ENCODE results near the gene UGCG. TPM values are rescaled to one million over a fixed set of nuclear protein-coding genes. Genes with fewer than 3 reads are reported as not detected.
A peak's percentile ranks its signal among the peaks of the same experiment; 100 is the strongest.

The UGCG gene
- total RNA-seq, 1 experiment from 2014 or later = 23.3 TPM

DNA sequence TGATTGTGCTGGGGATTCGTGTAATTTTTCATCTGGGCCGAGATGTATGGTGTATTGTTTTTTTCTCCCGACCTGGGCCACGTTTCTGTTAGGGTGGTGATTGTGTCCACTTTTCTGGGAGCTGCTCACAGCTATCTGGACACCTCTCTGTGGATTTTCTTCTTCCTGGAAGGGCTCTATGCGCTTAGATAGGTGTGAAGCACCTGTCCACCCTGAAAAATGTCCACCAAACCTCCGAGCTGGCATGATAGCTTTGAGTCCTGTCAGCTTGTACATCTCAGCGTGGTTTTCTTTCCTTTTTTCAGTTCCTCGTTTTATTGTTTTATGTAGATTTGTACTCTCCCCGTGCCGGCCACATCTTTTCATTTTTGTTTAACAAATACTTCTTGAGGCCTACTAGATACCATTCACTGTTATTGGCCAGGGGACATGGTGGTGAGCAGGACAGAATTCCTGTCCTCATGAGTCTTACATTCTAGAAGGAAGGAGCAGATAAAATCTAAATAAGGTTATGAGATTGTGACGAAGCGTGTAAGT lies 1.1 kb downstream of the UGCG start:
- DNase-seq = no peak
- no peak overlapping the region for H3K27ac ChIP-seq (ENCODE audit: insufficient read length, low read depth, low read length)
- no peaks in the 10 kb centered on the region for H4K20me1 ChIP-seq (ENCODE audit: control insufficient read depth, insufficient read depth, insufficient read length)
- no peaks in the 10 kb centered on the region for H3K9me3 ChIP-seq (ENCODE audit: control insufficient read depth, low read depth, low read length)
- no peak overlapping the region for H3K27ac Mint-ChIP-seq
- H2BK12ac ChIP-seq (ENCODE audit: insufficient read length, low read depth, low read length) = no peak overlapping the region
- no peak overlapping the region for H3K4ac ChIP-seq (ENCODE audit: low read depth, low read length)
- H3K14ac ChIP-seq (ENCODE audit: insufficient read depth, low read length) = peak overlapping the region; percentile 66; the same call in 1 of the 2 replicates
- no peak overlapping the region for H3K18ac ChIP-seq (ENCODE audit: insufficient read length, low read depth, low read length)
- H2AFZ ChIP-seq (ENCODE audit: low read length) = no peak overlapping the region
- no peak overlapping the region for H2BK5ac ChIP-seq (ENCODE audit: insufficient read length, low read length)
- peak overlapping the region; percentile 62 for H3K9ac ChIP-seq (ENCODE audit: extremely low read depth, insufficient read length, low read length)
- H2AK5ac ChIP-seq (ENCODE audit: insufficient read length, low read length) = no peak overlapping the region
- H3K4me3 Mint-ChIP-seq = no peak overlapping the region
- H2BK20ac ChIP-seq (ENCODE audit: low read depth, low read length, poor library complexity, severe bottlenecking) = no peak overlapping the region
- H2BK120ac ChIP-seq (ENCODE audit: low read depth, low read length, poor library complexity, severe bottlenecking) = no peak overlapping the region
- TF ChIP-seq CTCF (conservative IDR thresholded peaks at IDR 0.05) = no peak
- no peak overlapping the region for H4K8ac ChIP-seq (replicated peaks; ENCODE audit: insufficient read length, low read depth, low read length)
- no peak overlapping the region for H3K56ac ChIP-seq (ENCODE audit: insufficient read length, low read depth, low read length)
- no peaks in the 10 kb centered on the region for H3K9me3 Mint-ChIP-seq
- peaks cover 29% of the 10 kb centered on the region; the same call in 1 of the 2 replicates for H3K79me2 ChIP-seq (ENCODE audit: insufficient read depth, low read length)
- 100% methylated on average over 2 of the region's 12 CpGs for WGBS (ENCODE audit: extremely low coverage, insufficient read length, low lambda C conversion rate)
- no peak overlapping the region for H4K91ac ChIP-seq (ENCODE audit: insufficient read length, low read depth, low read length)
- H2BK15ac ChIP-seq (ENCODE audit: low read depth, low read length) = no peak overlapping the region
- no peaks in the 10 kb centered on the region for H3K36me3 Mint-ChIP-seq (ENCODE audit: insufficient read depth in 1 of 3, low read depth in 3 of 3)
- H3K4me1 ChIP-seq (ENCODE audit: insufficient read depth, low read length) = no peaks in the 10 kb centered on the region; the same call in 1 of the 2 replicates
- peaks cover 7% of the 10 kb centered on the region for H3K79me1 ChIP-seq (ENCODE audit: insufficient read depth, low read depth, low read length, poor library complexity, severe bottlenecking)
- H3K23me2 ChIP-seq (ENCODE audit: insufficient read length, low read depth, low read length, poor library complexity, severe bottlenecking) = peaks cover 11% of the 10 kb centered on the region
- H4K5ac ChIP-seq (ENCODE audit: insufficient read length, low read depth, low read length) = no peak overlapping the region
- no peaks in the 10 kb centered on the region for H3K27me3 ChIP-seq (ENCODE audit: insufficient read depth, low read length)
- H3K23ac ChIP-seq (ENCODE audit: insufficient read length, low read depth, low read length) = no peak overlapping the region
- H3K4me1 Mint-ChIP-seq = peaks cover 3 to 8% of the 10 kb centered on the region in 2 experiments; a peak in 3 of 4 replicates
- peak overlapping the region; percentile 97 for H3K4me2 ChIP-seq (ENCODE audit: insufficient read depth, insufficient read length, low read length)
- no peaks in the 10 kb centered on the region; the same call in 1 of the 2 replicates for H3K27me3 Mint-ChIP-seq (ENCODE audit: low read depth)
- no peak overlapping the region for H3T11ph ChIP-seq (ENCODE audit: low read length)

Measured in H9 (cell line).